Measurements from ENCODE around the gene FKBP4.

FKBP4 gene

GRCh38 chr12:2813214-2814185 is 18.7 kb downstream of the FKBP4 start:
- DNase-seq = peak; percentile 26

- DNase-seq = no peak
Measured at GRCh38 chr12:2819810-2820209, 25.0 kb downstream of the FKBP4 start.

- no peak for DNase-seq
Measured at GRCh38 chr12:2820432-2820831, 25.7 kb downstream of the FKBP4 start.

GRCh38 chr12:2823483-2823882 is 28.7 kb downstream of the FKBP4 start:
- DNase-seq = no peak

GRCh38 chr12:2824541-2824940 is 29.8 kb downstream of the FKBP4 start:
- DNase-seq = no peak

- DNase-seq = no peak
Measured at GRCh38 chr12:2825132-2825531, 30.4 kb downstream of the FKBP4 start.

- DNase-seq = no peak
Measured at GRCh38 chr12:2826036-2826435, 31.3 kb downstream of the FKBP4 start.

GRCh38 chr12:2826721-2827515 is 32.1 kb downstream of the FKBP4 start:
- DNase-seq = no peak

- no peak for DNase-seq
Measured at GRCh38 chr12:2829275-2829674, 34.5 kb downstream of the FKBP4 start.

- no peak for DNase-seq
Measured at GRCh38 chr12:2832550-2833127, 37.9 kb downstream of the FKBP4 start.

- no peak for DNase-seq
Measured at GRCh38 chr12:2833327-2833726, 38.6 kb downstream of the FKBP4 start.

- DNase-seq = no peak
Measured at GRCh38 chr12:2833810-2834209, 39.0 kb downstream of the FKBP4 start.

GRCh38 chr12:2834581-2835491 is 40.1 kb downstream of the FKBP4 start, which contains the start of gene NRIP2:
NRIP2 (minus strand) TSS chr12:2835035; CDS start chr12:2834983, 52 bp downstream.
- DNase-seq = no peak

GRCh38 chr12:2835691-2836403 is 41.1 kb downstream of the FKBP4 start:
- DNase-seq = no peak

- DNase-seq = no peak
Measured at GRCh38 chr12:2836574-2836973, 41.8 kb downstream of the FKBP4 start.

GRCh38 chr12:2841056-2841650 is 46.4 kb downstream of the FKBP4 start:
- no peak for DNase-seq

GRCh38 chr12:2842948-2843347 is 48.2 kb downstream of the FKBP4 start:
- DNase-seq = no peak

GRCh38 chr12:2844786-2845185 is 50.0 kb downstream of the FKBP4 start:
- no peak for DNase-seq

GRCh38 chr12:2845280-2845679 is 50.5 kb downstream of the FKBP4 start:
- DNase-seq = no peak

GRCh38 chr12:2851931-2852330 is 57.2 kb downstream of the FKBP4 start:
- DNase-seq = no peak

- peak; percentile 51 for DNase-seq
Measured at GRCh38 chr12:2853626-2854025, 58.9 kb downstream of the FKBP4 start.
